DOHH2 (cell line): ENCODE measurements around the gene CDK6.

Experiments used
- H3F3A ChIP-seq: fragments of 200-600 bp; sonication (generic), shearing (Covaris generic); 2 replicates; pipeline ENCODE4 v1.6.0; 2016; ENCODE audit warnings: antibody characterized with exemption, mild to moderate bottlenecking; ENCODE audit not compliant: control insufficient read depth, insufficient read depth
- H3K27ac ChIP-seq: fragments of 200-600 bp; sonication (generic); 2 replicates; pipeline ENCODE4 v1.5.1; 2014; ENCODE audit warnings: low read depth, mild to moderate bottlenecking, low read length, moderate library complexity
- H3K27me3 ChIP-seq: fragments of 200-600 bp; sonication (generic); 2 replicates; pipeline ENCODE4 v1.6.1; 2014; ENCODE audit warnings: mild to moderate bottlenecking, low read length, mixed read lengths; ENCODE audit not compliant: control insufficient read depth
- H3K36me3 ChIP-seq: fragments of 200-600 bp; sonication (generic); 2 replicates; pipeline ENCODE4 v1.6.1; 2014; ENCODE audit warnings: mild to moderate bottlenecking, low read length, moderate library complexity, mixed read lengths; ENCODE audit not compliant: control insufficient read depth
- H3K4me1 ChIP-seq: fragments of 200-600 bp; sonication (generic); 2 replicates; pipeline ENCODE4 v1.6.1; 2014; ENCODE audit warnings: mild to moderate bottlenecking, low read length, mixed read lengths; ENCODE audit not compliant: control insufficient read depth
- H3K4me2 ChIP-seq: fragments of 200-600 bp; sonication (generic); 2 replicates; pipeline ENCODE4 v1.6.0; 2014; ENCODE audit warnings: mild to moderate bottlenecking, low read length, moderate library complexity
- H3K4me3 ChIP-seq: fragments of 200-600 bp; sonication (generic); 2 replicates; pipeline ENCODE4 v1.5.1; 2014; ENCODE audit warnings: mild to moderate bottlenecking, low read length, mixed read lengths
- H3K79me2 ChIP-seq: fragments of 200-600 bp; sonication (generic); 2 replicates; pipeline ENCODE4 v1.6.1; 2014; ENCODE audit warnings: mild to moderate bottlenecking, low read length, mixed read lengths; ENCODE audit not compliant: control insufficient read depth
- H3K9me2 ChIP-seq: fragments of 200-600 bp; sonication (generic); replicated peaks from 2 replicates; pipeline ENCODE4 v1.6.1; 2014; ENCODE audit warnings: mild to moderate bottlenecking, low read length, mixed read lengths; ENCODE audit not compliant: control insufficient read depth
- H3K9me3 ChIP-seq: fragments of 200-600 bp; sonication (generic); 2 replicates; pipeline ENCODE4 v1.6.1; 2014; ENCODE audit warnings: antibody characterized with exemption, low read length, mixed read lengths; ENCODE audit not compliant: control insufficient read depth, insufficient read depth
- H4K20me1 ChIP-seq: fragments of 200-600 bp; sonication (generic); 2 replicates; pipeline ENCODE4 v1.6.0; 2014; ENCODE audit warnings: low read depth, mild to moderate bottlenecking, antibody characterized with exemption, low read length, moderate library complexity; ENCODE audit not compliant: control insufficient read depth, insufficient read depth
- CTCF ChIP-seq: fragments of 200-600 bp; sonication (generic); IDR thresholded peaks from one replicate; pipeline ENCODE4 v1.5.1; 2014; ENCODE audit warnings: antibody characterized with exemption, mild to moderate bottlenecking, low read depth, low read length; ENCODE audit not compliant: poor library complexity, severe bottlenecking
- EZH2phosphoT487 ChIP-seq: fragments of 200-600 bp; sonication (generic); IDR thresholded peaks from 2 replicates; pipeline ENCODE4 v1.6.1; 2017; ENCODE audit warnings: borderline replicate concordance, mild to moderate bottlenecking, antibody characterized with exemption, low read length, moderate library complexity, mixed read lengths

The CDK6 gene

DNA sequence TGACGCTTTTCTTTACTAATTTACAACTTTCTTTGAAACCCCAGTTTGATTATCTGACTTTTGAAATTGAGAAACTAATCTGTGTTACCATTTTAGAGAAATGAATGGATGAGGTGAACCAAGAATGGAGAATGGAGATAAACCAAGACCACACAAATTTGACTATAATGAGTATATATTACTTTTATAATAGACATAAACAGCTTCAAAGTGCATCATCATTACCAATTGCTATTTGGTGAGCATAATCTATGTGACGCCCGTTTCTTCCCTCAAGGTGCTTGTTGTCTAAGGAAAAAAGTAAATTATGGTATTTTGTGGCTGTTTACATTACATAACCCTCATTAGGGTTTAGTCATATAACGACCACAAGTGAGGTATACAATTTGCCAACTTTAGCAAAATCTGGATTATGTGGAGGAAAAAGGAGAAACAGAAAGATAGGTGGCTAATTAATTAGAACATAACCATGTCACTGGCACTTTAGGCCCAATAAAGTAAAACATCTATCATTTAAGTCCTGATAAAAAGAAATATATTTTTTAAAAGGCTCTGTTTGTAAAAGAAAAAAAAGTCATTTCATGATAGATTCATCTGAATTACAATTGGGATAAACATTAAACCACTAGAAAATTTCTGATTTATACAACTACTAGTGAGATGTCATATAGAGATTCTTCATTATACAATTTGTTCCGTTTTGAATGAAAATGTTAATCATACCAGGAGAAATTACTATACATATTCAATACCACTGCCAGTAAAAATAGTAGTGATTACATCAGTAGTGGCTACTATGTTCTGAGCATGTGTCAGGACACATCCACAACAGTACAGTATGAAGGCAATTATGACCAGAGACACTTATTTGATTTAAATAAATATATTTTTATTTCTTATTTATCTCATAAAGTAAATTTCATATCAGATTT, 128.0 kb downstream of the CDK6 start:
- no peak overlapping the region for H3K4me3 ChIP-seq
- peaks cover 23% of the 10 kb centered on the region for H3K36me3 ChIP-seq
- H3K4me2 ChIP-seq: no peak overlapping the region
- no peak for TF ChIP-seq EZH2phosphoT487
- no peak for TF ChIP-seq CTCF
- no peaks in the 10 kb centered on the region for H3K79me2 ChIP-seq
- H3K9me2 ChIP-seq: no peaks in the 10 kb centered on the region
- H3K27ac ChIP-seq: no peak overlapping the region
- no peaks in the 10 kb centered on the region for H3K27me3 ChIP-seq
- peaks cover 16% of the 10 kb centered on the region for H3K9me3 ChIP-seq
- no peaks in the 10 kb centered on the region for H3F3A ChIP-seq
- no peaks in the 10 kb centered on the region for H4K20me1 ChIP-seq
- H3K4me1 ChIP-seq: no peaks in the 10 kb centered on the region

GRCh38 chr7:92707435-92707834, 128.9 kb downstream of the CDK6 start:
- no peak overlapping the region for H3K27ac ChIP-seq
- TF ChIP-seq CTCF (no peak), EZH2phosphoT487 (no peak)
- no peaks in the 10 kb centered on the region for H3K79me2 ChIP-seq
- no peaks in the 10 kb centered on the region for H3K27me3 ChIP-seq
- H3K9me3 ChIP-seq: peaks cover 16% of the 10 kb centered on the region
- H3F3A ChIP-seq: no peaks in the 10 kb centered on the region
- H3K9me2 ChIP-seq: no peaks in the 10 kb centered on the region
- no peak overlapping the region for H3K4me3 ChIP-seq
- H3K4me2 ChIP-seq: no peak overlapping the region
- no peaks in the 10 kb centered on the region for H4K20me1 ChIP-seq
- peaks cover 23% of the 10 kb centered on the region for H3K36me3 ChIP-seq
- H3K4me1 ChIP-seq: no peaks in the 10 kb centered on the region

GRCh38 chr7:92706563-92706962, 129.8 kb downstream of the CDK6 start:
- no peaks in the 10 kb centered on the region for H3K4me1 ChIP-seq
- no peaks in the 10 kb centered on the region for H4K20me1 ChIP-seq
- peaks cover 16% of the 10 kb centered on the region for H3K9me3 ChIP-seq
- TF ChIP-seq EZH2phosphoT487: no peak
- H3K27me3 ChIP-seq: no peaks in the 10 kb centered on the region
- no peaks in the 10 kb centered on the region for H3K79me2 ChIP-seq
- H3F3A ChIP-seq: no peaks in the 10 kb centered on the region
- no peak overlapping the region for H3K27ac ChIP-seq
- no peaks in the 10 kb centered on the region for H3K9me2 ChIP-seq
- peaks cover 23% of the 10 kb centered on the region for H3K36me3 ChIP-seq
- H3K4me3 ChIP-seq: no peak overlapping the region
- no peak overlapping the region for H3K4me2 ChIP-seq

- H3K27ac ChIP-seq: no peak overlapping the region
- peaks cover 22% of the 10 kb centered on the region for H3K36me3 ChIP-seq
- H3F3A ChIP-seq: no peaks in the 10 kb centered on the region
- H3K4me3 ChIP-seq: no peak overlapping the region
- TF ChIP-seq CTCF (no peak), EZH2phosphoT487 (no peak)
- no peaks in the 10 kb centered on the region for H4K20me1 ChIP-seq
- no peak overlapping the region for H3K4me2 ChIP-seq
- peaks cover 16% of the 10 kb centered on the region for H3K9me3 ChIP-seq
- no peaks in the 10 kb centered on the region for H3K27me3 ChIP-seq
- no peaks in the 10 kb centered on the region for H3K79me2 ChIP-seq
- H3K9me2 ChIP-seq: no peaks in the 10 kb centered on the region
- no peaks in the 10 kb centered on the region for H3K4me1 ChIP-seq
Observed at GRCh38 chr7:92705831-92706230, 130.5 kb downstream of the CDK6 start.
